ENCODE data around the gene ZCCHC24.

The ZCCHC24 gene

GRCh38 chr10:79445161-79445976 lies at the start of gene ZCCHC24:
TSS of gene ZCCHC24 (minus strand) at chr10:79445624. CDS start at chr10:79445440, 184 bp downstream.
- ATAC-seq: peak; percentile 97

GRCh38 chr10:79493806-79494205 lies 48.4 kb upstream of the ZCCHC24 start:
- no peak for ATAC-seq

- no peak for ATAC-seq
Observed at GRCh38 chr10:79492839-79493238, 47.4 kb upstream of the ZCCHC24 start.

- ATAC-seq: no peak
Observed at GRCh38 chr10:79492256-79492655, 46.8 kb upstream of the ZCCHC24 start.

GRCh38 chr10:79491143-79491835 lies 45.9 kb upstream of the ZCCHC24 start:
- no peak for ATAC-seq

GRCh38 chr10:79490400-79491142 lies 45.1 kb upstream of the ZCCHC24 start:
- no peak for ATAC-seq

GRCh38 chr10:79488870-79489269 lies 43.4 kb upstream of the ZCCHC24 start:
- ATAC-seq: no peak

GRCh38 chr10:79488336-79488735 lies 42.9 kb upstream of the ZCCHC24 start:
- ATAC-seq: no peak

- ATAC-seq: peak; percentile 39 to 44
Observed at GRCh38 chr10:79487296-79488194, 42.1 kb upstream of the ZCCHC24 start.

GRCh38 chr10:79484476-79484875 lies 39.1 kb upstream of the ZCCHC24 start:
- ATAC-seq: no peak

GRCh38 chr10:79483948-79484347 lies 38.5 kb upstream of the ZCCHC24 start:
- no peak for ATAC-seq

GRCh38 chr10:79483299-79483698 lies 37.9 kb upstream of the ZCCHC24 start:
- ATAC-seq: no peak

- no peak for ATAC-seq
Observed at GRCh38 chr10:79482741-79483140, 37.3 kb upstream of the ZCCHC24 start.

- no peak for ATAC-seq
Observed at GRCh38 chr10:79482304-79482703, 36.9 kb upstream of the ZCCHC24 start.

GRCh38 chr10:79479283-79479909 lies 34.0 kb upstream of the ZCCHC24 start:
- no peak for ATAC-seq

- no peak for ATAC-seq
Observed at GRCh38 chr10:79477456-79477855, 32.0 kb upstream of the ZCCHC24 start.

GRCh38 chr10:79476645-79477044 lies 31.2 kb upstream of the ZCCHC24 start:
- ATAC-seq: no peak

GRCh38 chr10:79475877-79476276 lies 30.5 kb upstream of the ZCCHC24 start:
- ATAC-seq: no peak

- no peak for ATAC-seq
Observed at GRCh38 chr10:79475119-79475653, 29.8 kb upstream of the ZCCHC24 start.

- no peak for ATAC-seq
Observed at GRCh38 chr10:79473496-79474095, 28.2 kb upstream of the ZCCHC24 start.

GRCh38 chr10:79472951-79473350 lies 27.5 kb upstream of the ZCCHC24 start:
- no peak for ATAC-seq
